HG03139 (cell line): ENCODE data around the gene AK8.
"Not testable (repeated sequence)": the region's sequence is repeated elsewhere in the genome, so short reads cannot be mapped to it uniquely, and the experiment has no call there.

Experiments
- ATAC-seq: cut with Tn5 transposase; IDR thresholded peaks from one replicate; pipeline ENCODE4 v1.9.1; 2021; ENCODE audit not compliant: unreplicated experiment

Gene AK8

DNA sequence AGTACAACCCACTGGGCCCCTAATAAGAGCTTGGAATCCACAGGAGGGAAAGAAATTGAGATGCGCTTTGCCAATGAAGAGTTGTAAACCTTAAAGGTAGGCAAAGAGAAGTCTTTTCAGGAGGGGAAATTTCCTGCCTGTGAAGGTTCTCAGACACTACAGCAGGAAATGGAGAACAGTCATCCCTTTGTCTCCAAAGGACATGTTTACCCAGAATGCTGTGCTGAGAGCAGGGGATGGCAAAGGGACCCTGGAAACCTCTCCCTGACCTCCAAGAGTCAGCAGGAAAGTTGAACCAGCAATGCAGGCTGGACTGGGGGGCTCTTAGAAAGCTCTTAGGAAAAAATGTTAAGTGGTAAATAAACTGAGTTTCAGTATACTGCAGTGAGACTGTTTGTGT, 103.2 kb downstream of the AK8 start:
- ATAC-seq = no peak

DNA sequence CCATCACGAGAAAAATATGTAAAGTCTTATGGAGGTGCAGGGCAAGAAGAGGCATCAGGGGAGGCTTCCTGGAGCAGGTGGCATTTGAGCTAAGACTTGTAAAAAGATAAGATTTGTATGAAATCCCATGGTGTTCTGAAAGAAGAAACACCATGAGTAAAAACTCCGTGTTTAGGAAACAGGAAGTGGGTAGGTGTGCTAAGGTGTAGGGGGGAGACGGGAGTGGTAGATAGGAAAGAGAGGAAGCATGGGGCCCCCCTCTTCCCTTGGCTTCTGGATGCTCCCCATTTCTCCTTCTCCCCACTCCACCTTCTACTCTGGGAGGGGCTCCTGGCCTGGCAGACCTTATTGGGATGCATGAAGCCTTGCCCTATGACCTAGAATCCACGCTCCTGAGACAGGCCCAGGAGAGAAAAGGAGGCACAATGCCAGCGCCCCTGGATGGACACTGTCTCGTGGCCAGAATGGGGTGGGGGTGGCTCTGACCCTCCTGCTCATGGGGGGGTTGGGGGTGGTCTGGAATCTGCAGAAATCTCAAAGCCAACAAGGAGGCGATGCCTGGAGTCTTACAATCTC, 104.2 kb downstream of the AK8 start:
- ATAC-seq = no peak

DNA sequence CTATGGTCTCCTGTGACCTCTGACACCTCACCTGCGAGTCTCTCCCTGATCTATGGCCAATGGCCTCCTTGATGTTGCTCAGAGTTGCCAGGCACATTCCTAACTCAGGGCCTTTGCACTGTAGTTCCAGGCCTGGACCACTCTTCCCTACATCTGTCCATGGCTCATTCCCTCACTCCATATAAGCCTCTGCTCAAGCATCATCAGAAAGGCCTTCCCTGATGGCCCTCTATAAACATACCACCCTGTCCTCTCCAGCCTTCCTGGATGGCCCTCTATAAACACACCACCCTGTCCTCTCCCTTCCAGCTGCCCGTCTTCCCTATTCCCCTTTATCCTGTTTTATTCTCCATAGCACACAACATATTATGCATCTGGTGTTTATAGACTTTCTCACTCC, 105.0 kb downstream of the AK8 start:
- no peak for ATAC-seq

DNA sequence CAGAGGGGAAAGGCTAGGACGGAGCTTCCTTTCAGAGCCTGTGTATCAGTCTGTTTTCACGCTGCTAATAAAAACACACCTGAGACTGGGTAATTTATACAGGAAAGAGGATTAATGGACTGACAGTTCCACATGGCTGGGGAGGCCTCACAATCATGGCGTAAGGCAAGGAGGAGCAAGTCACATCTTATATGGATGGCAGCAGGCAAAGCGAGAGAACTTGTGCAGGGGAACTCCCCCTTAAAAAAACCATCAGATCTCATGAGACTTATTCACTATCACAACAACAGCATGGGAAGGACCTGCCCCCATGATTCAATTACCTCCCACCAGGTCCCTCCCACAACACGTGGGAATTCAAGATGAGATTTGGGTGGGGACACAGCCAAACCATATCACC, 106.3 kb downstream of the AK8 start:
- not testable (repeated sequence) for ATAC-seq

GRCh38 chr9:132770770-132771310, 107.2 kb downstream of the AK8 start:
- ATAC-seq = no peak

DNA sequence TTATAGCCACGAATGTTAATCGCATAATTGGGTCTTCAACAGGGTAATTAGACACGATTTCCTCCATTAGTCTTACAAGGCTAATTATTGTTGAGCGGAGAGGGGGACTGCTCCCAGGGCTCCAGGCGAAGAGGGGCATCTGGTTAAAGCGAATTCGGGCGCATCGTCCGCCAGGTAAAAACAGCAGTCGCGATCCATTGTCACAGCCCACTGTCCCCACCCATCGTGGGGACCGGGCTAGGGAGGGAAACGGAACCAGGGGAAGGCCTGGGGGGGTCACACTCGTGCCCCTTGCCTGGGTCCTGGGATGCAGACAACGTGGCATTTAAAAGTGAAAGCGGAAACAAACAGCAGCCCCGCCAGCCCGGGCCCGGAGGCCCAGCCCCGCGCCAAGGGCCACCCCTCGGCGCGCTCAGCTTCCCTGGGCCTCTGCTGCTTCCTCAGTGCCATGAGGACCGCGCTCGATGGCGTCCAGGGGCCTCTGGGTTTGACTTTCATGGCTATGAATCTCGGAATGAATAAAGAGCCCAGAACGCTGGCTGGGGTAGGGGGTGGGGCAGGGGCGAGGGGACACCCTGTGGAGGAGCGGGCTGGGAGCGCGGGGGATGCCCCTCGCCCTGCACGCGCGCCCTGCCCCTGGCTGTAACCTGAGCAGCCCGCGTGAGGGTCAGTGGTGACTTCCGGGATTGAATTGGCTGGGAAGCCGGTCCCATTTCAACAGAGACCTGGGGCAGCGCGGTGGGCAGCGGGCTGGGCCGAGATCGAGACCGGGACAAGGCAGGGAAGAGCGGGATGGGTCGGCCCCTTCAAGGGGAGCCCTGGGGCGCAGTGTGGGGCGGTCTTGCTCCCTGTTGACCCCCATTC, 107.9 kb downstream of the AK8 start:
- peak; percentile 52 for ATAC-seq

- ATAC-seq = peak; percentile 16
Measured at GRCh38 chr9:132768932-132769905, 108.9 kb downstream of the AK8 start.

DNA sequence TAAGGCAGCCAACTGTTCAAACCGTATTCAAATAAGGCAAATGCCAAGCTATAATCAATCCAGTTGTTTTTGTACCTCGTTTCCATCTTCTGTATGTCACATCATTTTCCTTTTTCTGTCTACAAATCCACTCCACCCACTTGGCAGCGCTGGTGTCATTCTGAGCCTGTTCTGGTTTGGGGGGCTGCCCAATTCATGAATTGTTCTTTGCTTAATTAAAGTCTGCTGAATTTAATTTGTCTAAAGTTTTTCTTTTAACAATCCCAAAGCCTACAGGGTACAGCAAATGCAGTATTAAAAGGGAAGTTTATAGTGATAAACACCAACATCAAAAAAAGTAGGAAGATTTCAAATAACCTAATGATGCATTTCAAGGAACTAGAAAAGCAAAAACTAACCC, 114.5 kb downstream of the AK8 start:
- no peak for ATAC-seq

DNA sequence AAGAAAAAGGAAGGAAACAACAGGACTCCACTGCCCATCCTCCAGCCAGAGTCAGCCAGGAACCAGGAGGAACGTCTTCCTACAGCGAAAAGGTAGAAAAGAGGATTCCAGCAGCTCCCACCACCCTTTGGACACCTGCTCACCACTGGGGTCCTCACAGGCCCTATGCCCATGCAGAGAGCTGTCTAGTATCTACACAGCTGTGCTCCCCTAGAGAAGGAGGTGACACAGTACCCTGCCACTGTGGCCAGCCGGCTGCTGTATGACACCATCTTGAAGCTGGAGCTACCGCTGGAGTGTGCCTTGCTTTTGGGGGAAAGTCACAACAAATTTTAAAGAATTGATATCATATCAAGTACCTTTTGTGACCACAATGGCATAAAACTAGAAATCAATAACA, 115.2 kb downstream of the AK8 start:
- ATAC-seq = no peak

GRCh38 chr9:132761602-132762001, 116.5 kb downstream of the AK8 start:
- no peak for ATAC-seq

DNA sequence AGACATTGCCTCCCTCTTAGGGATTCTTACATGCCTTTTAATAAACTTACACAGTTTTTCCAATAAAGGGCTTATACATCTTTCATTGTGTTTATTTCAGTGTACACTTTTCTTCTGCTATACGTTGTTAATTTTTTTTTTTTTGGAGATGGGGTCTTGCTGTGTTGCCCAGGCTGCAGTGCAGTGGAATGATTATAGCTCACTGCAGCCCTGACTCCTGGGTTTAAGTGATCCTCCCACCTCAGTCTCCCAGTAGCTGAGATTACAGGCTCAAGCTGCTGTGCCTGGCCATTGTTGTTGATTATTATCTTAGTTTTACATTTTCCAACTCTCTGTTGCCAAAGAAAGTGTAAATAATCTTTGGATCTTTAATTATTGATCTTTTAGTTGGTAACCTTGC, 118.0 kb downstream of the AK8 start:
- ATAC-seq = no peak

- no peak for ATAC-seq
Measured at GRCh38 chr9:132757016-132757415, 121.1 kb downstream of the AK8 start.

- no peak for ATAC-seq
Measured at GRCh38 chr9:132756214-132756845, 121.8 kb downstream of the AK8 start.

GRCh38 chr9:132755096-132755495, 123.0 kb downstream of the AK8 start:
- ATAC-seq = no peak

DNA sequence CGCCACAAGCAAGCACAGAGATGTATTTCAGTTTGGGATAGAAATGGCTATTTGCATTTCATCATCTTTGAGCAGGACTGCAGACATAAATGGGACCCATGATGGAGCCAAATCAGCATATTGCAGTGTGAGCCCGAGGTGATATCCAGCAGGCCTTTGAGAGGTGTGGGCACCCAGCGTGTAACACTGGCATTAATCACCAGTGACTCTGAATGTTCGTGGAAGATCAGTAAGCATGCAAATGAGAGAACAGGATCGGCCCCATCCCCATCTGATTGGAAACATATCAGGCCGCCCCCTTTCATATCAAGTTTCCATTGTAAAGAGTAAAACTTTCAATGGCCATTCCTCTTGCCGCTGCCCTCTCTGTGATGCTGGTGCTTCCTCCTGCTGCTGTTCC, 123.8 kb downstream of the AK8 start:
- no peak for ATAC-seq

DNA sequence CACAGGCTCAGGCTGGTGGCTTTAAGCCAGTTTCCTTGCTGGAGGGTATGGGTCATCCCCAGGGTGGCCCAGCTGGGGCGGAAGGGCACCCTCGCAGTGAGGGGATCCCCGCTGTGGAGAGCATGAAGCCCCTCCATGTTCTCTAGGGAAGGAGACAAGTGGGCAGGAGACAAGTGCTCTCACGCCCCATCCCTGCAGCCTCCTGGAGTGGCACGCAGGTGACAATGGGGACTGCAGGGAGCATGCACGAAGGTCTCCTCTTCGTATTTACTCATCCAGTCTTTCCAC, 124.5 kb downstream of the AK8 start:
- no peak for ATAC-seq

DNA sequence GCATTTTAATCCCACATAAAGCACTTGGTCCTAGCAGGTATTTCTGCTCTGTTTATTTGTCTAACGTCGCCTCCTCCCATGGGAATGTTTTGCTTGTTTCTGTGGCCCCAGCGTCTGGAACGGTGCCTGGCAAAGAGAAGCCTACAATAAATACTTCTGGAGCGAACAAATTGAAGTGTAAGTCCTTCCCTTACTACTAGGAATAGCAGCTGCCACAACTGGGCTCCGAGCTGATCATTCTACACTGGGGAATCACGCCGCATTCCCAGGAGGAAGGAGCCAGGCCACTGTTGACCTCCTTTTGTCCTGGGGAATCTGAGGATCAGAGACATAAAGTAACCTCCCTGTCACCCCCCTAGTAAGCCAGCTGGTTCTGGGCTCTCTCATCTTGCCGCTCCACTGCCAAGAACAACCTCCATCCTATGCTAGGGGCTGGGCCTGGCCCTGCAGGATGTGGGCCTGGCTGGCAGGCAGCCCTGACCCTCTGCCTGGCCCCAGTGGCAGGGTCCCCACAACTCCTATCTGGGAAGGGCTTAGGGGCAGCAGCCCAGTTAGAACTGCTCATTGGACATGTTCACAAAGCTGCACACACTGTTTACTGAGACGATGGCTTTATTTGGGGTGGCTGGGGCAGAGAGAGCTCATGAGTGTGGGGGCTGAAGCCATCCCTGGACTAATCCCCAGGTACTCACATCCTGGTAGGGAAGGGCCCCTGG, 125.0 kb downstream of the AK8 start:
- no peak for ATAC-seq

DNA sequence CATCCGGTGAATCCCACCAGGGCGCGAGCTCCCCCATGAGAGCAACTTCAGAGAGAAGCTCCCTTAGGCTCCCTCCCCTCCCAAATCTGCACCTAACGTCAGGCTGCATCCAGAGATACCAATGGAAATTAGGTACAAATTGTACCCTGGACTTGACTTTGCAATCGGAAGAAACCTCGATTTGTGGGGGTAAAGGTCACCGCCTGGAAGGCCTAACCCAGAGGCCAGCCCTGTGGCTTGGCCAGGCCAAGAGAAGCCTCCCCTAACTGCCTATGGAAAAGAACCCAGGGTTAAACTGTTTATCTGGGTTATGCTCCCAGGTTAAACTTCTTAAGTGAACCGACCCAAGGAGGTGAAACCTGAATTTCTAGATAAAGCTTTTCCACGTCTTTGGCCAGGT, 127.4 kb downstream of the AK8 start:
- no peak for ATAC-seq

DNA sequence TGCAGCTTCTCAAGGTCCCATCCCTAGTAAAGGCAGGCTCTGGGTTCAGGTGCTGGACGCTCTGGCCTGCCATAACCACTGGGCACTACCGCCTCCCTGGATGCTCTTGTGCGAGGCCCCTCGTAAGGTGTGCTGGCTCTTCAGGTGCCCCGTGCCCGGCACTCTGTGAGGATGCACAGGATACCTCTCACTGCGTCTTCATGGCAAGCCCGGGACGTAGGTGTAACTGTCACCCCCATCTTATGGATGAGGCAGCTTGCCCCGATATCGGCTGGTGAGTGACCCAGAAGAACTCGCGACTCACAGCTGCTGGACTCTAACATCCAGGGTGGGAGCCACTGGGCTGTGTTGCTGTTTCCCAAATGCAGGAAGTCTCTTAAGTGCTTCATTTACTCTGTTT, 128.8 kb downstream of the AK8 start:
- no peak for ATAC-seq

DNA sequence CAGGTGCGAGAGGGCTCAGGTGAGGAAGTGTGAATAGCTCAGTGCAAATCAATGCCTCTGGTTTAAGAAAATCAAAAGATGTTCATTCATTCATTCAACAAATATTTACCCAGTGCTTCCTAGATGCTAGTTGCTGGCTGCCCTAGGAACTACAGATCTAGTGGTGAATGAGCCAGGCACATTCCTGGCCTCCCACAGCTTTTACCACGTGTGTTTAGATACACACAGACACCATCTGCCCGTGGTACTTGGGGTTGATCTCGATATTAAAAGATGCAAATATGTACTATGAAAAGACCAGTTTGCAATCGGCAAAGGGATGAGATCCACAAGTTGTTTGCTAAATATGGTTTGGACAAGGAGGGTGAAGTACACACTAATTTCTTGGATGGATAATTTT, 129.6 kb downstream of the AK8 start:
- ATAC-seq = no peak
